HepG2 (cell line): ENCODE results near the gene HSPA1A. TPM values are rescaled to one million over a fixed set of nuclear protein-coding genes. Genes with fewer than 3 reads are reported as not detected.
"Not testable (repeated sequence)": the region's sequence is repeated elsewhere in the genome, so short reads cannot be mapped to it uniquely, and the experiment has no call there.

Experiments
- ATAC-seq: fragments of 200-7000 bp; cut with Tn5 transposase; 3 replicates; pipeline ENCODE4 v1.9.1; 2020; ENCODE audit warnings: mild to moderate bottlenecking, moderate library complexity
- BruUV-seq: library from RNA; stranded (reverse); fragments of 400-500 nt; replicated peaks from 2 replicates; lab custom pipeline; 2021; lab: Mats Ljungman, UMichigan
- CTCF ChIA-PET: fragments of 300-600 bp; formaldehyde crosslinking; extraction: SDS; loops from one replicate; lab custom pipeline; 2021; ENCODE audit warnings: low total read pairs, inconsistent platforms, low intra/inter-chr PET ratio; lab: Yijun Ruan, JAX
- POLR2A ChIA-PET: fragments of 350-600 bp; sonication (Branson Sonifier 250); formaldehyde crosslinking; loops from one replicate; lab custom pipeline; 2020; ENCODE audit warnings: antibody characterized with exemption, inconsistent platforms; lab: Yijun Ruan, JAX
- DNase-seq: peaks from one replicate; pipeline ENCODE4 v3.0.0-alpha.2; 2015; ENCODE audit warnings: low spot score
- FAIRE-seq: peaks from 3 replicates; lab custom pipeline; 2011; peaks lifted over from hg19 to GRCh38; lab: Jason Lieb, UNC
- H2AFZ ChIP-seq: one replicate; pipeline ENCODE4 v1.6.1; 2011; ENCODE audit warnings: low read length, inconsistent platforms
- H3K27ac ChIP-seq: fragments of 300-600 bp; 3 replicates; pipeline ENCODE4 v1.8.0; 2011; ENCODE audit warnings: mixed run types, mild to moderate bottlenecking, mixed read lengths, low read length, inconsistent platforms; ENCODE audit not compliant: insufficient read depth; ENCODE audit errors: extremely low read length
- H3K27me3 ChIP-seq, 2 experiments: fragments of 200-600 bp in 1 of 2; 2 replicates in 1 of 2; 3 replicates in 1 of 2; pipeline versions ENCODE4 v1.6.0 to v1.8.0; 2011; ENCODE audit warnings: low read length in 2 of 2, mild to moderate bottlenecking in 2 of 2, moderate library complexity in 2 of 2, inconsistent platforms in 1 of 2; ENCODE audit not compliant: insufficient read depth in 2 of 2, control insufficient read depth in 1 of 2
- H3K36me3 ChIP-seq, 2 experiments: fragments of 200-600 bp in 1 of 2; replicated peaks in 1 of 2; 2 replicates in 1 of 2; 3 replicates in 1 of 2; pipeline versions ENCODE4 v1.5.1 to v1.8.0; 2011; ENCODE audit warnings: low read length in 2 of 2, inconsistent platforms in 1 of 2; ENCODE audit not compliant: insufficient read depth in 2 of 2, control insufficient read depth in 1 of 2
- H3K4me1 ChIP-seq: 2 replicates; pipeline ENCODE4 v1.5.1; 2012; ENCODE audit warnings: low read length, inconsistent platforms; ENCODE audit not compliant: insufficient read depth
- H3K4me2 ChIP-seq: 2 replicates; pipeline ENCODE4 v1.6.0; 2011; ENCODE audit warnings: low read depth, low read length, inconsistent platforms
- H3K4me3 ChIP-seq, 3 experiments: fragments of 200-600 bp in 1 of 3; sonication (generic), shearing (Covaris generic) in 1 of 3; replicated peaks in 1 of 3; 2 replicates each; pipeline ENCODE4 v1.5.1; 2011 to 2016; ENCODE audit warnings: low read length in 3 of 3, inconsistent platforms in 2 of 3, low read depth in 2 of 3, mild to moderate bottlenecking in 2 of 3, control low read depth in 1 of 3, mixed read lengths in 1 of 3; ENCODE audit not compliant: insufficient read depth in 1 of 3
- H3K79me2 ChIP-seq: one replicate; pipeline ENCODE4 v1.6.1; 2011; ENCODE audit warnings: low read length, inconsistent platforms; ENCODE audit not compliant: insufficient read depth
- H3K9ac ChIP-seq: 2 replicates; pipeline ENCODE4 v1.6.0; 2011; ENCODE audit warnings: mild to moderate bottlenecking, low read depth, low read length, inconsistent platforms; ENCODE audit not compliant: insufficient read depth
- H3K9me3 ChIP-seq: 2 replicates; pipeline ENCODE4 v1.5.1; 2012; ENCODE audit warnings: mild to moderate bottlenecking, low read length
- H4K20me1 ChIP-seq: 2 replicates; pipeline ENCODE4 v1.6.0; 2011; ENCODE audit warnings: inconsistent platforms, mild to moderate bottlenecking, low read length, moderate library complexity; ENCODE audit not compliant: insufficient read depth
- ATF4 ChIP-seq, 2 experiments: fragments of 450-650 bp in 1 of 2; sonication (generic) in 1 of 2; formaldehyde crosslinking; IDR thresholded peaks; 2 replicates each; pipeline versions ENCODE4 v1.5.0 to v1.8.0; 2020 to 2022; ENCODE audit warnings: mild to moderate bottlenecking in 1 of 2, missing genetic modification reagents in 1 of 2
- ELF4 ChIP-seq: sonication (generic); formaldehyde crosslinking; IDR thresholded peaks from 2 replicates; pipeline ENCODE4 v1.5.0; 2020; ENCODE audit warnings: missing genetic modification reagents, mild to moderate bottlenecking, moderate library complexity, borderline replicate concordance
- HOXA3 ChIP-seq: sonication (generic); formaldehyde crosslinking; IDR thresholded peaks from 2 replicates; pipeline ENCODE4 v1.5.0; 2020; ENCODE audit warnings: missing genetic modification reagents
- POLR2A ChIP-seq, 2 experiments: IDR thresholded peaks; 2 replicates each; pipeline ENCODE4 v1.6.1; 2011; ENCODE audit warnings: low read depth in 2 of 2, low read length in 2 of 2, mild to moderate bottlenecking in 1 of 2, moderate library complexity in 1 of 2; ENCODE audit not compliant: insufficient read depth in 1 of 2
- PRPF4 ChIP-seq: fragments of 200-400 bp; formaldehyde crosslinking; IDR thresholded peaks from 2 replicates; pipeline ENCODE4 v1.6.1; 2016; ENCODE audit warnings: low read length, low read depth; ENCODE audit not compliant: poor library complexity, severe bottlenecking
- TEAD2 ChIP-seq: sonication (generic); formaldehyde crosslinking; IDR thresholded peaks from 2 replicates; pipeline ENCODE4 v1.9.0; 2021; ENCODE audit warnings: missing genetic modification reagents
- ZC3H13 ChIP-seq: sonication (generic); formaldehyde crosslinking; IDR thresholded peaks from 2 replicates; pipeline ENCODE4 v1.8.1; 2023; ENCODE audit warnings: mild to moderate bottlenecking, missing genetic modification reagents, moderate library complexity
- ZNF121 ChIP-seq: sonication (generic); formaldehyde crosslinking; IDR thresholded peaks from 2 replicates; pipeline ENCODE4 v1.5.0; 2020; ENCODE audit warnings: mild to moderate bottlenecking, missing genetic modification reagents
- ZNF501 ChIP-seq: sonication (generic); formaldehyde crosslinking; IDR thresholded peaks from 2 replicates; pipeline ENCODE4 v1.5.1; 2020; ENCODE audit warnings: mild to moderate bottlenecking, moderate library complexity, missing genetic modification reagents
- ZNF546 ChIP-seq: sonication (generic); formaldehyde crosslinking; conservative IDR thresholded peaks from 2 replicates; pipeline ENCODE4 v1.8.1; 2023; ENCODE audit warnings: mild to moderate bottlenecking, missing genetic modification reagents
- ZNF644 ChIP-seq: IDR thresholded peaks from 2 replicates; pipeline ENCODE4 v1.6.1; 2016; ENCODE audit warnings: low read depth
- ZNF788 ChIP-seq: sonication (generic); formaldehyde crosslinking; IDR thresholded peaks from 2 replicates; pipeline ENCODE4 v1.5.0; 2020; ENCODE audit warnings: mild to moderate bottlenecking, missing genetic modification reagents, borderline replicate concordance
- ZNF816 ChIP-seq: sonication (generic); formaldehyde crosslinking; IDR thresholded peaks from 2 replicates; pipeline ENCODE4 v1.8.0; 2022; ENCODE audit warnings: missing genetic modification reagents, mild to moderate bottlenecking, borderline replicate concordance
- ZSCAN12 ChIP-seq: sonication (generic); formaldehyde crosslinking; IDR thresholded peaks from 2 replicates; pipeline ENCODE4 v1.9.0; 2021; ENCODE audit warnings: mild to moderate bottlenecking, missing genetic modification reagents
- WGBS: methylation state at CpG from one replicate; pipeline ENCODE4 v1.1.6; 2017; ENCODE audit warnings: low lambda C conversion rate; 5-methylcytosine and 5-hydroxymethylcytosine counted together
- in situ Hi-C: cut with HindIII; loops from 2 replicates; pipeline ENCODE4 v1.10.0; 2017; ENCODE audit warnings: low pct_unique_long_range_greater_than_20kb; ENCODE audit not compliant: extremely low pct_ligation_motif_present
- intact Hi-C: fragments of 100-400 bp; cut with micrococcal nuclease; formaldehyde crosslinking; loops from one replicate; pipeline ENCODE4 v1.10.0; 2022; ENCODE audit not compliant: unreplicated experiment
- polyA plus RNA-seq, 8 experiments: library from polyadenylated mRNA; depleted of rRNA in 3 of 8; stranded (reverse) in 7 of 8; unstranded in 1 of 8; fragments of >200 nt; fragmentation: Illumina TruSeq in 4 of 8; extraction: Trizol in 4 of 8; gene quantifications; 2 replicates each; pipeline versions ENCODE4 v1.2.1 to v1.2.3, GENCODE V29; 2011 to 2016; ENCODE audit warnings: low read depth in 4 of 8, missing spikeins in 1 of 8, mixed read lengths in 1 of 8; ENCODE audit not compliant: insufficient read depth in 1 of 8
- total RNA-seq, 5 experiments: library from RNA; depleted of rRNA; stranded (reverse); fragments of >200 nt; fragmentation: Illumina TruSeq; extraction: Trizol; gene quantifications; 2 replicates each; pipeline ENCODE4 v1.2.3, GENCODE V29; 2016; ENCODE audit warnings: low read depth in 1 of 5

HSPA1A gene
- total and polyA plus RNA-seq, 2 of the 13 experiments (the other 11 are each of a cell fraction or from before 2014, with no cell fraction given): 44.5 to 85.0 TPM

DNA sequence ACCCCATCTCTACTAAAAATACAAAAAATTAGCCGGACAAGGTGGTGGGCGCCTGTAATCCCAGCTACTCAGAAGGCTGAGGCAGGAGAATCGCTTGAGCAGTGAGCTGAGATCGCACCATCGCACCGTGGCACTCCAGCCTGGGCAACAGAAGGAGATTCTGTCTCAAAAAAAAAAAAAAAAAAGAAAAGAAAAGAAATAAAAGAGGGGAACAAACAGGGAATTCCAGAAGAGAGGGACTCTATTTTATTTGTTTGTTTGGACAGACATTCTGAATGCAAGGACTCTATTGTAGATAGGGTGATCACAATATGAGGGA, 21.5 kb upstream of the HSPA1A start:
- 89% methylated on average over 6 of the region's 6 CpGs for WGBS
- CTCF ChIA-PET, ATAC-seq: not testable (repeated sequence)

DNA sequence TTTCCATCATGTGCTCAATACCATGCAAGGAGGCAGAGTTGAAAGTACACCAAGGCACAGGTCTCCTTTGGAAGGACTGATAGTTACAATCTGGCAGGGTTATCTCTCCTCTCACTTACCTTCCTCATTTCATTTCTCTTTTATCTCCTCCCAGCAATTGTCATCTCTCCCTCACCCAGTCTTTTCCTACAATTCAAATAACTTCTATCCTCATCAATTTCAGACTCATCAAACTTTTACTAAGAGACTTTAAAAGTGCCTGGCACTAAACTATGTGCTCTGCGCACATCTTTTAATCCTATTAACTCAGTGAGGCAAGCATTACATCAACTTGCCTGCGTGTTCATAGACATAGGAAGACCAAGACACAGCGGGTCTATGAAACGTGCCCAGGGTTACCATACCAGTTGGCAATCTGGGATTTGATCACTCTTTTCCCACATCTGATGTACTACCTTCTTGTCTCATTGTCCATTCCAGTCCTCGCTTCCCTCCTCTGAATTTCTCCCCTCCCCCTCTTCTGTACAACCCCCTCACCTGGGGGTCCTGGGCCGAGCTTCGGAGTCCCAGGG, 21.0 kb upstream of the HSPA1A start:
- TSS peak; percentile 62 for BruUV-seq
- intact Hi-C loops (loop anchor here (2.0 kb wide), 1 partner anchor 20 kb away; the partner anchor contains the start of genes HSPA1A and HSPA1L), in situ Hi-C loops (no loop called here)
- TF ChIP-seq TEAD2: 0 out of 2 replicates have a peak, but pooled peaks have one; percentile 40
- TF ChIP-seq POLR2A (IDR thresholded peaks at IDR 0.05; ENCODE audit: insufficient read depth in 1 of 2, low read depth in 2 of 2, low read length in 2 of 2): peak in 1 of 2 experiments; percentile 38; a peak in 1 of 4 replicates
- TF ChIP-seq ZNF788 (CRISPR knock-in tag): no peak
- no peak for TF ChIP-seq ZNF546
- TF ChIP-seq ATF4 (CRISPR knock-in tag; IDR thresholded peaks at IDR 0.05): peak in 1 of 2 experiments; percentile 40; a peak in 1 of 4 replicates
- TF ChIP-seq ZNF501: no peak
- TF ChIP-seq HOXA3 (CRISPR knock-in tag): no peak
- TF ChIP-seq ZNF121 (CRISPR knock-in tag): no peak
- 0 out of 2 replicates have a peak, but pooled peaks have one; percentile 1 for TF ChIP-seq ZSCAN12
- no peak for TF ChIP-seq ELF4 (CRISPR knock-in tag)
- TF ChIP-seq ZC3H13 (CRISPR knock-in tag): 0 out of 2 replicates have a peak, but pooled peaks have one; percentile 26
- no peak for TF ChIP-seq ZNF816 (CRISPR knock-in tag)
- no peak for TF ChIP-seq ZNF644 (CRISPR knock-in tag)

More for the DNA sequence above, 21.5 kb upstream of the HSPA1A start:
- H3K9me3 ChIP-seq, H4K20me1 ChIP-seq, H3K27me3 ChIP-seq, H2AFZ ChIP-seq, DNase-seq, in situ Hi-C loops, FAIRE-seq, BruUV-seq: not testable (repeated sequence)
- peaks cover 9 to 33% of the 10 kb centered on the region in 2 experiments for H3K36me3 ChIP-seq
- H3K4me1 ChIP-seq: peaks cover 25% of the 10 kb centered on the region
- intact Hi-C loops: loop anchor here (2.0 kb wide), 1 partner anchor 21 kb away; the partner anchor contains the start of genes HSPA1A and HSPA1L
- POLR2A ChIA-PET: interaction anchor here (2.7 to 4.3 kb wide), 3 partner anchors 16 to 56 kb away, joined by 15 to 61 read pairs (median 47); partner anchors contain the start of genes CLIC1, HSPA1B and MSH5
- H3K4me3 ChIP-seq: peak overlapping the region; percentile 89 to 98 (median 98); a peak in 5 of 6 replicates
- H3K27ac ChIP-seq: peak overlapping the region; percentile 76
- H3K4me2 ChIP-seq: peak overlapping the region; percentile 95
- peaks cover 22% of the 10 kb centered on the region for H3K79me2 ChIP-seq
- H3K9ac ChIP-seq: peak overlapping the region; percentile 92
- peak; percentile 38 for TF ChIP-seq PRPF4

More for the DNA sequence above, 21.0 kb upstream of the HSPA1A start:
- Histone ChIP-seq H3K27ac (peak overlapping the region; percentile 76), H2AFZ (peak overlapping the region; percentile 28), H3K9me3 (no peaks in the 10 kb centered on the region), H3K36me3 (peaks cover 7 to 30% of the 10 kb centered on the region in 2 experiments), H3K9ac (peak overlapping the region; percentile 92), H3K79me2 (peaks cover 22% of the 10 kb centered on the region), H3K4me3 (peak overlapping the region; percentile 89 to 98 (median 98)), H3K27me3 (no peaks in the 10 kb centered on the region; a peak in 1 of 5 replicates), H3K4me1 (peaks cover 25% of the 10 kb centered on the region), H4K20me1 (no peaks in the 10 kb centered on the region), H3K4me2 (peak overlapping the region; percentile 95)
- ChIA-PET CTCF (no interaction called here), POLR2A (interaction anchor here (1.0 to 4.3 kb wide), 13 partner anchors 8 to 113 kb away, joined by 3 to 77 read pairs (median 11); partner anchors contain the start of genes ABHD16A, CLIC1, HSPA1A and HSPA1B)
- FAIRE-seq (peak; percentile 28), DNase-seq (no peak), ATAC-seq (peak; percentile 6)
- WGBS: 9% methylated on average over 7 of the region's 7 CpGs
